ENCODE results near the gene NTN5.
A peak's percentile ranks its signal among the peaks of the same experiment; 100 is the strongest.

The NTN5 gene

DNA sequence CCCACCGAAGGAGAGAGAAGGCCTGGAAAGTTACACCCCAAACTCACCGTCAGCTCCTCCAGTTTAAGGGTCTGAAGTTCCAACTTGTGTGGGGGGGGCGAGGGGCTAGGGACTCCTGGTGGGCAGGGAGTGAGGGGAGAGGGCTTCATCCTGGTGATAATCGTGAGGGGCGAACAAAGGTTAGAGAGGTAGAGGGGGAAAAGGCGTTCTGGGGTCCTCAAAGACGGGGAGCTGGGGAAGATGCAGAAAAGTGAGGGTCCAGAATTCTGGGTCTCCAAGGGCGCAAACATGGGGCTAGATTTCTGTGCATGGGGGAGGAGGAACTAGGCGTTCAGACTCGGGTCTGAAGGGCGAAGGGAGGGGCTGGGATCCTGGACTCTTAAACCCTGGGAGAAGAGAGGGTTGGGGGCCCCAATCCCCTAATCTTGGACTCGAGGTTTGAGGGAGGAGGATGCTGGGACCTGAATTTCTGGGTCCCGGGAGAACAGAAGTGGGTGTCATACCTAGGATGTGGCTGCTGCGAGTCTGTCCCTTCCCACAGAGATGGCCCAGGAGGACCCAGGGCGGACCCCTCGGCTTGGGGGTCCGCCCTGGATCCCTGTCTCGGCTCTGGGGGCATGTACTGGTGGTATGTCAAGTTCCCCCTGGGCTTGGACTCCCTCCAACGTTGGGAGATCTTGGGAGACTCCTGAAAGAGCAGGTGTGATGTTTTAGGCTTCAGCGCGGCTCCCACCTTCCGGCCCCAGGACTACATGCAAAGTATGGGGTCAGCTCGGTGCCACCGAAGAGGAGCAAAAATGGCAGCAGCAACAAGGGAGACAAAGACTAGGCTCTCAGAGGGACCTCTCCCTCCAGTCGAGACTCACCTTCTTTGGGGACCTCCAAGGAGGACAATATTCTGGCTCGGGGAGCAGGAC is 42.2 kb upstream of the NTN5 start:
- Histone ChIP-seq H3K4me1 (ENCODE audit: control insufficient read depth, insufficient read depth, low read length) (peaks cover 25% of the 10 kb centered on the region), H3K27me3 (ENCODE audit: control insufficient read depth, insufficient read depth, low read length) (no peaks in the 10 kb centered on the region), H3K4me3 (ENCODE audit: low read depth, low read length) (peak overlapping the region; percentile 93), H3K9ac (ENCODE audit: low read depth, low read length) (no peak overlapping the region; the same call in 1 of the 2 replicates), H3K36me3 (ENCODE audit: control insufficient read depth, insufficient read depth, low read length) (no peaks in the 10 kb centered on the region), H3K9me3 (ENCODE audit: control insufficient read depth, insufficient read depth, low read length) (no peaks in the 10 kb centered on the region; the same call in 1 of the 2 replicates), H3K27ac (ENCODE audit: low read depth, low read length) (peak overlapping the region; percentile 55)

DNA sequence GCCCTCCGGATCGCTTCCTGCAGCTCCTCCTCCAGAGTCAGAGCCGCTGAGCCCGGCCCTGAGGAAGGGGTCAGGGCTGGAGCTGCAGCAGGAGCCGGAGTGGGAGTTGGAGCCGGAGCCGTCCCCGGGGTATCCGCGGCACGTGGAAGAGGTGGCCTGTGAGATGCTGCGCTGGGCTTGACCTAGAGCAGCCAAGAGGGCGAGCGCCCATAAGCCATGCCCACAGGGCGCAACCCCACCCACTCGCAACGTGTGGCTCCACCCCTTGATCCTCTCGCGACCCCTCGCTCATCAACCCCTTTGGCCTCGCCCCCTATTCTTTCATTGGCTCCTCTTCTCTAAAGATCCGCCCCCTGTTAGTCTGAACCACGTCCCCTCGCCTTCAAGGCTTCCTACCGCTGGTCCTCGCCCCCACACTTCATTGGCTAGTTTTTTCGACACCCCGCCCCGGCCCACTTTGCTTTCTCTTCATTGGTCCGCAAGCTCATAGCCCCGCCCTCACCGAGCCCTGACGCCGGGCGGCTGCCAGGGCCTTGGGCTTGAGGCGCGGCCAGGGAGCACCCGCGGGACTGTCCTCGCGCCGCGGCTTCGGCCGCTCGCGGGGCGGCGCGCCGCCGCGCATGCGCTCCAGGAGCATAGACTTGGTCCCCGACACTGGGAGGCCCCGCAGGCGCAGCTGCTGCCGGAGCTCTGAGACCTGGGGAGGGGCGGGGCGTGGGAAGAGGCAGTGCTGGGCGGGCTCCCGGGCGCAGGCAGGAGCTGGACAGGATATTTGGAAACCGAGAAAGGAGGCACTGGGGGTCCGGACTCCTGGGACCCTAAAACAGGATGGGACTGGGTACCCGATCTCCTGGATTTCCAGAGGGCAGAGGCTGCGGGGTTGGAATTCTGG is 41.3 kb upstream of the NTN5 start:
- H3K4me1 ChIP-seq (ENCODE audit: control insufficient read depth, insufficient read depth, low read length), result peaks cover 21% of the 10 kb centered on the region
- H3K9ac ChIP-seq (ENCODE audit: low read depth, low read length), result no peak overlapping the region; the same call in 1 of the 2 replicates
- peak overlapping the region; percentile 55 for H3K27ac ChIP-seq (ENCODE audit: low read depth, low read length)
- peak overlapping the region; percentile 93 for H3K4me3 ChIP-seq (ENCODE audit: low read depth, low read length)
- H3K9me3 ChIP-seq (ENCODE audit: control insufficient read depth, insufficient read depth, low read length), result no peaks in the 10 kb centered on the region; the same call in 1 of the 2 replicates
- H3K36me3 ChIP-seq (ENCODE audit: control insufficient read depth, insufficient read depth, low read length), result no peaks in the 10 kb centered on the region
- no peaks in the 10 kb centered on the region for H3K27me3 ChIP-seq (ENCODE audit: control insufficient read depth, insufficient read depth, low read length)

DNA sequence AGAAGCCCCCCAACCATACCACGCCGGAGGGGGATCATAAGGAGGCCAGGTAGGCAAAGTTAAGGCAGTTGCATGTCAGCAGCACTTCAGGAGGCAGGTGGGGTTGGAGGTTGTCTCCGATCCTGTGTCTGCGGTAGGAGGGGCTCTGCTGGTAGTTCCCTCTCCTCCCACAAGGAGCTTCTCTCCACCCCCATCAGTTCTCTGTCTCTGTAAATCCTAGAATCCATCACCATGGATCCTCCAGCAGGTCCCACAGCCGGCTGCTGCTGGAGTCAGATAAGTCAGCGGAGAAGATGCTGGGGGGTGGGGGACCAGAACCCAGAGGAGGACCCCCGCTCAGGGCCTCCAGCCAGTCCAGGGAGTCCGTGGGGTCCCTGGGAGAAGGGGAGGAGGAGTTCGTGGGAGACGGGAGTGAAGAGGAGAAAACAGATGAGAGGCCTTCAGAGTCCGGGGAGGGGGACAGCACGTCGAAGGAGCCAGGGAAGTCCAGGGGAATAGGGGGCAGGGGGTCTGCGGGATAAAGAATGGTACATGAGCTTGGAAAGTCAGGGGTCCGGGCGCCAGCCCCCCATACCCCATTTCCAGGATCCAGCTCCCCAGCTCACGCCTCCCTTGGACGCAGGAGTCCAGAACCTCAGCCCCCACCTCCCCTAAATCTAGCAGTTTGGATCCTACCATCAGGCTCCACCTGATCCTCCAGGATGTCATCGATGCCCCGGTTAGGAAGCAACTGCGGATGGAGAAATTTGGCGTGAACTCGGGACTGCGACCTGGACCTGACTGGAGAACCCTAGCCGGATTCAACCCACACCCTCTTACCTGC is 40.4 kb upstream of the NTN5 start:
- Histone ChIP-seq H3K36me3 (ENCODE audit: control insufficient read depth, insufficient read depth, low read length) (no peaks in the 10 kb centered on the region), H3K27me3 (ENCODE audit: control insufficient read depth, insufficient read depth, low read length) (no peaks in the 10 kb centered on the region), H3K4me3 (ENCODE audit: low read depth, low read length) (peak overlapping the region; percentile 93), H3K4me1 (ENCODE audit: control insufficient read depth, insufficient read depth, low read length) (peaks cover 24% of the 10 kb centered on the region), H3K27ac (ENCODE audit: low read depth, low read length) (no peak overlapping the region), H3K9ac (ENCODE audit: low read depth, low read length) (no peak overlapping the region), H3K9me3 (ENCODE audit: control insufficient read depth, insufficient read depth, low read length) (no peaks in the 10 kb centered on the region; the same call in 1 of the 2 replicates)

GRCh38 chr19:48711106-48711662 is 38.4 kb upstream of the NTN5 start:
- peaks cover 16% of the 10 kb centered on the region; the same call in 1 of the 2 replicates for H3K4me1 ChIP-seq (ENCODE audit: control insufficient read depth, insufficient read depth, low read length)
- no peak overlapping the region for H3K9ac ChIP-seq (ENCODE audit: low read depth, low read length)
- no peaks in the 10 kb centered on the region; the same call in 1 of the 2 replicates for H3K9me3 ChIP-seq (ENCODE audit: control insufficient read depth, insufficient read depth, low read length)
- no peak overlapping the region for H3K27ac ChIP-seq (ENCODE audit: low read depth, low read length)
- no peak overlapping the region for H3K4me3 ChIP-seq (ENCODE audit: low read depth, low read length)
- no peaks in the 10 kb centered on the region for H3K27me3 ChIP-seq (ENCODE audit: control insufficient read depth, insufficient read depth, low read length)
- H3K36me3 ChIP-seq (ENCODE audit: control insufficient read depth, insufficient read depth, low read length), result no peaks in the 10 kb centered on the region

DNA sequence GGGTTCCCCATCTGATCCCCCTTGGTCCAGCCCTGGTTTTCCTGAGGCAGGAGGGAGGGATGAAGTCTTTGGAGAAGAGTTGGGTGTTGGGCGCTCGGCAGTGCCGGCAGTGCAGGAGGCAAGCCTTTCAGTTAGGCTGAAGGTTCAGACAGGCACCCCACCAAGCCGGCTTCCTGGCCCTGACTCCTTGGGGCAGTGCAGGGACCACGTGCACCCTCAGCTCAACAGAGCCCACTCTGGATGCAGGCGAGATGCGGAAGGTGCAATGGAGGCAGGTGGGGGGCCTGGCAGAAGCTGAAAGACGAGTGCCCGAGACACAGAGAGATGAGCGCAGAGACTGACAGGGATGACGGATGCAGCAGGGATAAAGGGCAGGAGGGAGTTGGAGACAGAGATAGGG is 35.7 kb upstream of the NTN5 start:
- no peak overlapping the region for H3K4me3 ChIP-seq (ENCODE audit: low read depth, low read length)
- H3K9me3 ChIP-seq (ENCODE audit: control insufficient read depth, insufficient read depth, low read length), result no peaks in the 10 kb centered on the region; the same call in 1 of the 2 replicates
- H3K9ac ChIP-seq (ENCODE audit: low read depth, low read length), result no peak overlapping the region
- H3K27me3 ChIP-seq (ENCODE audit: control insufficient read depth, insufficient read depth, low read length), result no peaks in the 10 kb centered on the region
- no peak overlapping the region for H3K27ac ChIP-seq (ENCODE audit: low read depth, low read length)
- H3K4me1 ChIP-seq (ENCODE audit: control insufficient read depth, insufficient read depth, low read length), result peaks cover 11% of the 10 kb centered on the region; the same call in 1 of the 2 replicates
- peaks cover 3% of the 10 kb centered on the region for H3K36me3 ChIP-seq (ENCODE audit: control insufficient read depth, insufficient read depth, low read length)

DNA sequence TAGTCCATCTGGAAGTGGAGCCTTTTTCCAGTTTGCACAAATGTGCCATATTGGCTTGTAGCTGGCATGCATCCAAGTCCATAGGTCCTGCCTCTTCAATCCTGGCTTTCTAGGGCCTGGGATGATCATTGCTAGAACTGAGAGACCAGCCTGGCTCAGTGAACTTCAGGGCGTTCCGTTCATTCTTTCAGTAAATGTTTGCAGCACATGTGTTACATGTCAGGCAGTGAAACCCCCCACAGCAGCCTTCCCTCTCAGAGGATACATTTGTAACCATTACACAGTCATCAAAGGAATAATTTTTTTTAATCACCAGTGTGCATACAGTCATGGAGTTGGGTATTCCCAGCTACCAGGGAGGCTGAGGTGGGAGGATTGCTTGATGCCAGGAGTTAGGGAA is 32.6 kb upstream of the NTN5 start:
- Histone ChIP-seq H3K9me3 (ENCODE audit: control insufficient read depth, insufficient read depth, low read length) (no peaks in the 10 kb centered on the region), H3K4me1 (ENCODE audit: control insufficient read depth, insufficient read depth, low read length) (peaks cover 7% of the 10 kb centered on the region; the same call in 1 of the 2 replicates), H3K9ac (ENCODE audit: low read depth, low read length) (no peak overlapping the region), H3K27me3 (ENCODE audit: control insufficient read depth, insufficient read depth, low read length) (no peaks in the 10 kb centered on the region), H3K4me3 (ENCODE audit: low read depth, low read length) (no peak overlapping the region), H3K36me3 (ENCODE audit: control insufficient read depth, insufficient read depth, low read length) (peaks cover 5% of the 10 kb centered on the region), H3K27ac (ENCODE audit: low read depth, low read length) (no peak overlapping the region)

- Histone ChIP-seq H3K9me3 (ENCODE audit: control insufficient read depth, insufficient read depth, low read length) (no peaks in the 10 kb centered on the region), H3K9ac (ENCODE audit: low read depth, low read length) (no peak overlapping the region), H3K36me3 (ENCODE audit: control insufficient read depth, insufficient read depth, low read length) (peaks cover 5% of the 10 kb centered on the region), H3K4me1 (ENCODE audit: control insufficient read depth, insufficient read depth, low read length) (0 out of 2 replicates have a peak, but pooled peaks cover 2% of the 10 kb centered on the region), H3K4me3 (ENCODE audit: low read depth, low read length) (no peak overlapping the region), H3K27ac (ENCODE audit: low read depth, low read length) (no peak overlapping the region), H3K27me3 (ENCODE audit: control insufficient read depth, insufficient read depth, low read length) (no peaks in the 10 kb centered on the region)
Measured at GRCh38 chr19:48703316-48703715, 30.5 kb upstream of the NTN5 start.

GRCh38 chr19:48702701-48703100 is 29.9 kb upstream of the NTN5 start:
- H3K9me3 ChIP-seq (ENCODE audit: control insufficient read depth, insufficient read depth, low read length), result no peaks in the 10 kb centered on the region
- no peak overlapping the region for H3K9ac ChIP-seq (ENCODE audit: low read depth, low read length)
- peaks cover 5% of the 10 kb centered on the region for H3K36me3 ChIP-seq (ENCODE audit: control insufficient read depth, insufficient read depth, low read length)
- H3K4me1 ChIP-seq (ENCODE audit: control insufficient read depth, insufficient read depth, low read length), result no peaks in the 10 kb centered on the region
- H3K27ac ChIP-seq (ENCODE audit: low read depth, low read length), result no peak overlapping the region
- no peaks in the 10 kb centered on the region for H3K27me3 ChIP-seq (ENCODE audit: control insufficient read depth, insufficient read depth, low read length)
- no peak overlapping the region for H3K4me3 ChIP-seq (ENCODE audit: low read depth, low read length)

DNA sequence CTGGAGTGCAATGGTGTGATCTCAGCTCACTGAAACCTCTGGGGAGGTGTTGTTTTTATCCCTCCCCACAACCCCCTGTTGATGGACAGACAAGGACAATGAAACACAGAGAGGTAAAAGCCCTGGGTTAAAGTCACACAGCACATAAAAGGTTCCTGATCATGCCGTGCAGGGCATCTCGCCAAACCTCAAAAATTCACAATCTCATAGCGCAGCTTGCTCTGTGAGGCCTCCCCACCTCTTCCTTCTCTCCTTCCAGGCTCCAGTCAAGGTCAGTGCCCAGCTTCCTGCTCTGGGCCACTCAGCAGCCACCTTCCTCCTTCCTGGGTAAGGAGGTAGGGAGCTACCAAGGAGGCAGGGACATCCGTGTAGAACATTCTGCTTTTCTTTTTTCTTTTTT is 25.2 kb upstream of the NTN5 start:
- Histone ChIP-seq H3K9ac (ENCODE audit: low read depth, low read length) (no peak overlapping the region), H3K27me3 (ENCODE audit: control insufficient read depth, insufficient read depth, low read length) (no peaks in the 10 kb centered on the region), H3K4me3 (ENCODE audit: low read depth, low read length) (no peak overlapping the region), H3K4me1 (ENCODE audit: control insufficient read depth, insufficient read depth, low read length) (0 out of 2 replicates have a peak, but pooled peaks cover 3% of the 10 kb centered on the region), H3K27ac (ENCODE audit: low read depth, low read length) (no peak overlapping the region), H3K36me3 (ENCODE audit: control insufficient read depth, insufficient read depth, low read length) (no peaks in the 10 kb centered on the region), H3K9me3 (ENCODE audit: control insufficient read depth, insufficient read depth, low read length) (no peaks in the 10 kb centered on the region)

All from HUES48 (cell line).